Neural progenitor cell (in vitro differentiated cells): Measurements from ENCODE around the gene PPP2R5A.

ENCODE experiments used
- EZH2 ChIP-seq: fragments of 200-600 bp; sonication (generic); IDR thresholded peaks from 2 replicates; pipeline ENCODE4 v1.6.1; 2017; ENCODE audit warnings: antibody characterized with exemption, mild to moderate bottlenecking, moderate library complexity
- TF ChIP-seq, protein P1 (sequence below): fragments of 200-600 bp; sonication (generic); IDR thresholded peaks from 2 replicates; pipeline ENCODE4 v1.5.1; 2017; ENCODE audit warnings: antibody characterized with exemption, mild to moderate bottlenecking

DNA sequence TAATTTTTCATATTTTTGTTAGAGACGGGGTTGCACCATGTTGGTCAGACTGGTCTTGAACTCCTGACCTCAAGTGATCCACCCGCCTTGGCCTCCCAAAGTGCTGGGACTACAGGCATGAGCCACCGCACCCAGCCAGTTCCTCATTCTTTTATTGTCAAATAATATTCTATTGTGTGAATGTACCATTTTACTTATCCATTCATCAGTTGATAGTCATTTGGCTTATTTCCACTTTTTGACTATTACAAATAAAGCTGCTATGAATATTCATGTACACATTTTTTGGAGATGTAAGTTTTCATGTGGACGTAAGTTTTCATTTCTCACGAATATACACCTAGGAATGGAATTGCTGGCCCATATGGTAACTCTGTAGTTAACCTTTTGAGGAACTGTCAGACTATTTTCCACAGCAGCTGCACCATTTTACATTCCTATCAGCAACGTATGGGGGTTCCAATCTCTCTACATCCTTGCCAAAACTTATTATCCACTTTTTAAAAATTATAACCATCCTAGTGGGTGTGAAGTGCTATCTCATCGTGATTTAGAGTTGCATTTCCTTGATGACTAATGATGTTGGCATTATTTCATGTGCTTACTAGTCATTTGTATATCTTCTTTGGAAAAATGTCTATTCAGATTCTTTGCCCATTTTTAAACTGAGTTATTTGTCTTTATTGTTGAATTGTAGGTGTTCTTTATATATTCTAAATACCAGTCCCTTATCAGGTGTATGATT is 116.8 kb downstream of the PPP2R5A start:
- TF ChIP-seq, protein P1, sequence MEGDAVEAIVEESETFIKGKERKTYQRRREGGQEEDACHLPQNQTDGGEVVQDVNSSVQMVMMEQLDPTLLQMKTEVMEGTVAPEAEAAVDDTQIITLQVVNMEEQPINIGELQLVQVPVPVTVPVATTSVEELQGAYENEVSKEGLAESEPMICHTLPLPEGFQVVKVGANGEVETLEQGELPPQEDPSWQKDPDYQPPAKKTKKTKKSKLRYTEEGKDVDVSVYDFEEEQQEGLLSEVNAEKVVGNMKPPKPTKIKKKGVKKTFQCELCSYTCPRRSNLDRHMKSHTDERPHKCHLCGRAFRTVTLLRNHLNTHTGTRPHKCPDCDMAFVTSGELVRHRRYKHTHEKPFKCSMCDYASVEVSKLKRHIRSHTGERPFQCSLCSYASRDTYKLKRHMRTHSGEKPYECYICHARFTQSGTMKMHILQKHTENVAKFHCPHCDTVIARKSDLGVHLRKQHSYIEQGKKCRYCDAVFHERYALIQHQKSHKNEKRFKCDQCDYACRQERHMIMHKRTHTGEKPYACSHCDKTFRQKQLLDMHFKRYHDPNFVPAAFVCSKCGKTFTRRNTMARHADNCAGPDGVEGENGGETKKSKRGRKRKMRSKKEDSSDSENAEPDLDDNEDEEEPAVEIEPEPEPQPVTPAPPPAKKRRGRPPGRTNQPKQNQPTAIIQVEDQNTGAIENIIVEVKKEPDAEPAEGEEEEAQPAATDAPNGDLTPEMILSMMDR, result no peak
- TF ChIP-seq EZH2, result no peak
